Trophoblast cell (in vitro differentiated cells and primary cell): ENCODE results near the gene MAP1B.
A peak's percentile ranks its signal among the peaks of the same experiment; 100 is the strongest.

Experiments
- DNase-seq, 2 donors: peaks; one replicate each; pipeline ENCODE4 v3.0.0-alpha.2; 2016
- H2AFZ ChIP-seq: 2 replicates; pipeline ENCODE4 v1.6.1; 2013; ENCODE audit warnings: low read length, moderate library complexity, mild to moderate bottlenecking; ENCODE audit not compliant: insufficient read depth, poor library complexity
- H2AK5ac ChIP-seq: 2 replicates; pipeline ENCODE4 v1.6.1; 2013; ENCODE audit warnings: mild to moderate bottlenecking, low read length
- H2BK120ac ChIP-seq: 2 replicates; pipeline ENCODE4 v1.6.1; 2013; ENCODE audit warnings: low read length, mild to moderate bottlenecking, moderate library complexity; ENCODE audit not compliant: insufficient read depth, poor library complexity
- H2BK12ac ChIP-seq: 2 replicates; pipeline ENCODE4 v1.6.1; 2013; ENCODE audit warnings: mild to moderate bottlenecking, low read length, moderate library complexity
- H2BK5ac ChIP-seq: 2 replicates; pipeline ENCODE4 v1.6.1; 2013; ENCODE audit warnings: low read length, low read depth, moderate library complexity, mild to moderate bottlenecking; ENCODE audit not compliant: poor library complexity
- H3K14ac ChIP-seq: 2 replicates; pipeline ENCODE4 v1.6.1; 2013; ENCODE audit warnings: mild to moderate bottlenecking, low read length
- H3K18ac ChIP-seq: 2 replicates; pipeline ENCODE4 v1.6.1; 2013; ENCODE audit warnings: mild to moderate bottlenecking, low read length
- H3K23ac ChIP-seq: 2 replicates; pipeline ENCODE4 v1.6.1; 2013; ENCODE audit warnings: low read length
- H3K27ac ChIP-seq: 2 replicates; pipeline ENCODE4 v1.5.1; 2013; ENCODE audit warnings: low read depth, mild to moderate bottlenecking, inconsistent platforms, low read length, moderate library complexity
- H3K27me3 ChIP-seq: 2 replicates; pipeline ENCODE4 v1.6.1; 2013; ENCODE audit warnings: inconsistent platforms, mild to moderate bottlenecking, low read length, moderate library complexity; ENCODE audit not compliant: insufficient read depth
- H3K36me3 ChIP-seq, 2 experiments: 1 replicate in 1 of 2; 2 replicates in 1 of 2; pipeline ENCODE4 v1.6.1; 2013; ENCODE audit warnings: low read length in 2 of 2, mild to moderate bottlenecking in 2 of 2, moderate library complexity in 1 of 2; ENCODE audit not compliant: insufficient read depth in 2 of 2, control insufficient read depth in 1 of 2
- H3K4ac ChIP-seq: 2 replicates; pipeline ENCODE4 v1.6.1; 2013; ENCODE audit warnings: low read depth, mild to moderate bottlenecking, low read length, moderate library complexity
- H3K4me1 ChIP-seq, 2 experiments: 1 replicate in 1 of 2; 2 replicates in 1 of 2; pipeline ENCODE4 v1.6.1; 2013; ENCODE audit warnings: low read length in 2 of 2, mild to moderate bottlenecking in 2 of 2, moderate library complexity in 1 of 2; ENCODE audit not compliant: insufficient read depth in 2 of 2, control insufficient read depth in 1 of 2
- H3K4me2 ChIP-seq: 2 replicates; pipeline ENCODE4 v1.6.1; 2013; ENCODE audit warnings: inconsistent platforms, mild to moderate bottlenecking, low read length, moderate library complexity
- H3K4me3 ChIP-seq: 2 replicates; pipeline ENCODE4 v1.5.1; 2013; ENCODE audit warnings: mild to moderate bottlenecking, low read depth, low read length, inconsistent platforms
- H3K79me1 ChIP-seq: one replicate; pipeline ENCODE4 v1.6.1; 2013; ENCODE audit warnings: low read length
- H3K79me2 ChIP-seq: 2 replicates; pipeline ENCODE4 v1.6.1; 2013; ENCODE audit warnings: low read length, mild to moderate bottlenecking; ENCODE audit not compliant: control insufficient read depth, insufficient read depth, poor library complexity
- H3K9ac ChIP-seq: 2 replicates; pipeline ENCODE4 v1.6.1; 2013; ENCODE audit warnings: mild to moderate bottlenecking, low read length
- H3K9me3 ChIP-seq: 2 replicates; pipeline ENCODE4 v1.6.1; 2013; ENCODE audit warnings: low read depth, mild to moderate bottlenecking, control low read depth, inconsistent platforms, low read length; ENCODE audit not compliant: insufficient read depth
- H4K12ac ChIP-seq: 2 replicates; pipeline ENCODE4 v1.6.1; 2013; ENCODE audit warnings: low read depth, mild to moderate bottlenecking, low read length, moderate library complexity
- H4K8ac ChIP-seq: 2 replicates; pipeline ENCODE4 v1.6.1; 2013; ENCODE audit warnings: low read depth, mild to moderate bottlenecking, low read length, moderate library complexity
- H4K91ac ChIP-seq: one replicate; pipeline ENCODE4 v1.6.1; 2013; ENCODE audit warnings: low read depth, mild to moderate bottlenecking, low read length, moderate library complexity
- WGBS: extraction: QIAGEN DNeasy Blood & Tissue Kit; methylation state at CpG from one replicate; pipeline ENCODE4 v1.1.7; 2013; ENCODE audit warnings: missing lambda C conversion rate; ENCODE audit not compliant: insufficient read length, insufficient coverage; ENCODE audit errors: extremely low coverage; 5-methylcytosine and 5-hydroxymethylcytosine counted together

Gene MAP1B

GRCh38 chr5:72077390-72077789 lies 29.9 kb upstream of the MAP1B start:
- peaks cover 1% of the 10 kb centered on the region for H3K79me2 ChIP-seq
- H3K14ac ChIP-seq: no peak overlapping the region
- no peak overlapping the region for H2AK5ac ChIP-seq
- no peaks in the 10 kb centered on the region for H3K27me3 ChIP-seq
- no peaks in the 10 kb centered on the region for H3K79me1 ChIP-seq
- H3K4me2 ChIP-seq: no peak overlapping the region
- H2BK5ac ChIP-seq: no peak overlapping the region
- H3K36me3 ChIP-seq: no peaks in the 10 kb centered on the region
- H2BK120ac ChIP-seq: no peak overlapping the region
- H3K4me1 ChIP-seq: peaks cover 0 to 3% of the 10 kb centered on the region in 2 experiments
- no peak overlapping the region for H4K8ac ChIP-seq
- H3K9me3 ChIP-seq: no peaks in the 10 kb centered on the region
- no peak overlapping the region for H3K4me3 ChIP-seq
- no peak overlapping the region for H3K23ac ChIP-seq
- H3K27ac ChIP-seq: no peak overlapping the region
- H3K9ac ChIP-seq: no peak overlapping the region
- H3K4ac ChIP-seq: no peak overlapping the region
- no peak overlapping the region for H2AFZ ChIP-seq
- no CpG with 5 or more reads among the region's 3 CpGs for WGBS
- no peak for DNase-seq
- no peak overlapping the region for H2BK12ac ChIP-seq
- no peak overlapping the region for H4K91ac ChIP-seq
- no peak overlapping the region for H4K12ac ChIP-seq
- no peak overlapping the region for H3K18ac ChIP-seq

GRCh38 chr5:72079288-72079687 lies 28.0 kb upstream of the MAP1B start:
- Histone ChIP-seq H3K4me1 (peaks cover 0 to 3% of the 10 kb centered on the region in 2 experiments), H3K14ac (no peak overlapping the region), H3K36me3 (no peaks in the 10 kb centered on the region), H3K27me3 (no peaks in the 10 kb centered on the region), H3K4me3 (no peak overlapping the region), H4K8ac (no peak overlapping the region), H4K91ac (no peak overlapping the region), H4K12ac (peak overlapping the region; percentile 26), H3K79me1 (no peaks in the 10 kb centered on the region), H2BK5ac (no peak overlapping the region), H3K23ac (no peak overlapping the region), H3K9me3 (no peaks in the 10 kb centered on the region), H2AFZ (no peak overlapping the region), H2BK12ac (no peak overlapping the region), H3K9ac (no peak overlapping the region), H3K79me2 (peaks cover 1% of the 10 kb centered on the region), H2AK5ac (no peak overlapping the region), H3K4ac (no peak overlapping the region), H3K18ac (no peak overlapping the region), H3K4me2 (no peak overlapping the region), H3K27ac (no peak overlapping the region), H2BK120ac (no peak overlapping the region)
- WGBS: no CpG with 5 or more reads among the region's 7 CpGs
- DNase-seq: no peak

- WGBS: no CpG with 5 or more reads among the region's 1 CpG
Measured at GRCh38 chr5:72082048-72082447, 25.2 kb upstream of the MAP1B start.

GRCh38 chr5:72084876-72085275 lies 22.4 kb upstream of the MAP1B start:
- no peak overlapping the region for H4K91ac ChIP-seq

More at GRCh38 chr5:72082048-72082447, 25.2 kb upstream of the MAP1B start:
- Histone ChIP-seq H3K4me2 (no peak overlapping the region), H3K9me3 (no peaks in the 10 kb centered on the region), H3K4ac (no peak overlapping the region), H3K18ac (no peak overlapping the region), H3K79me2 (peaks cover 1% of the 10 kb centered on the region), H2BK120ac (no peak overlapping the region), H3K23ac (no peak overlapping the region), H2AK5ac (no peak overlapping the region), H3K9ac (no peak overlapping the region), H4K12ac (no peak overlapping the region), H3K27ac (no peak overlapping the region), H3K36me3 (no peaks in the 10 kb centered on the region), H4K8ac (no peak overlapping the region), H3K4me1 (peaks cover 0 to 3% of the 10 kb centered on the region in 2 experiments), H3K14ac (no peak overlapping the region), H2BK5ac (no peak overlapping the region), H3K79me1 (no peaks in the 10 kb centered on the region), H2BK12ac (no peak overlapping the region), H2AFZ (no peak overlapping the region), H3K27me3 (no peaks in the 10 kb centered on the region), H4K91ac (no peak overlapping the region), H3K4me3 (no peak overlapping the region)
- DNase-seq: no peak

More at GRCh38 chr5:72084876-72085275, 22.4 kb upstream of the MAP1B start:
- Histone ChIP-seq H3K27ac (no peak overlapping the region), H2BK120ac (no peak overlapping the region), H3K9me3 (no peaks in the 10 kb centered on the region), H3K4me3 (no peak overlapping the region), H3K9ac (no peak overlapping the region), H3K4me2 (no peak overlapping the region), H3K18ac (no peak overlapping the region), H2BK12ac (no peak overlapping the region), H4K12ac (no peak overlapping the region), H3K4me1 (no peaks in the 10 kb centered on the region), H3K79me1 (no peaks in the 10 kb centered on the region), H3K4ac (no peak overlapping the region), H2AFZ (no peak overlapping the region), H3K79me2 (no peaks in the 10 kb centered on the region), H2BK5ac (no peak overlapping the region), H3K14ac (no peak overlapping the region), H3K23ac (no peak overlapping the region), H2AK5ac (no peak overlapping the region), H4K8ac (no peak overlapping the region), H3K27me3 (no peaks in the 10 kb centered on the region), H3K36me3 (no peaks in the 10 kb centered on the region)
- no CpG with 5 or more reads among the region's 4 CpGs for WGBS
- no peak for DNase-seq
